HG03159 (cell line): ENCODE results near the gene FKBP15.
"Not testable (repeated sequence)": the region's sequence is repeated elsewhere in the genome, so short reads cannot be mapped to it uniquely, and the experiment has no call there.

Experiments
- ATAC-seq: cut with Tn5 transposase; IDR thresholded peaks from one replicate; pipeline ENCODE4 v1.9.1; 2021; ENCODE audit warnings: mild to moderate bottlenecking, moderate library complexity; ENCODE audit not compliant: unreplicated experiment

FKBP15 gene

GRCh38 chr9:113237026-113237425 lies 15.9 kb upstream of the FKBP15 start:
- ATAC-seq, result no peak

- not testable (repeated sequence) for ATAC-seq
These were observed 14.7 kb upstream of the FKBP15 start for GRCh38 chr9:113235701-113236255.

GRCh38 chr9:113231701-113232100 lies 10.6 kb upstream of the FKBP15 start:
- no peak for ATAC-seq

- no peak for ATAC-seq
These were observed 7.1 kb upstream of the FKBP15 start for GRCh38 chr9:113228130-113228665.

GRCh38 chr9:113227436-113227835 lies 6.4 kb upstream of the FKBP15 start:
- no peak for ATAC-seq

GRCh38 chr9:113223963-113224362 lies 2.9 kb upstream of the FKBP15 start:
- ATAC-seq, result no peak

- no peak for ATAC-seq
These were observed 1.4 kb upstream of the FKBP15 start for GRCh38 chr9:113222482-113222841.

- ATAC-seq, result no peak
These were observed 864 bp upstream of the FKBP15 start for GRCh38 chr9:113221800-113222481.

- ATAC-seq, result no peak
These were observed 542 bp downstream of the FKBP15 start for GRCh38 chr9:113220467-113221002.

GRCh38 chr9:113219969-113220368 lies 1.1 kb downstream of the FKBP15 start:
- ATAC-seq, result peak; percentile 59

- ATAC-seq, result peak; percentile 43
These were observed 1.7 kb downstream of the FKBP15 start for GRCh38 chr9:113219186-113219936.

- no peak for ATAC-seq
These were observed 4.7 kb downstream of the FKBP15 start for GRCh38 chr9:113216406-113216805.

- no peak for ATAC-seq
These were observed 5.9 kb downstream of the FKBP15 start for GRCh38 chr9:113215132-113215531.

GRCh38 chr9:113210815-113211214 lies 10.3 kb downstream of the FKBP15 start:
- ATAC-seq, result no peak

- ATAC-seq, result no peak
These were observed 15.2 kb downstream of the FKBP15 start for GRCh38 chr9:113205861-113206260.

GRCh38 chr9:113205432-113205831 lies 15.6 kb downstream of the FKBP15 start:
- no peak for ATAC-seq

- ATAC-seq, result no peak
These were observed 21.3 kb downstream of the FKBP15 start for GRCh38 chr9:113199683-113200329.

GRCh38 chr9:113192455-113192854 lies 28.6 kb downstream of the FKBP15 start:
- no peak for ATAC-seq

GRCh38 chr9:113187929-113188595 lies 33.0 kb downstream of the FKBP15 start:
- no peak for ATAC-seq

GRCh38 chr9:113186137-113186755 lies 34.8 kb downstream of the FKBP15 start:
- ATAC-seq, result no peak
